GM19240 (cell line): ENCODE measurements around the gene LOXHD1.

Source experiments
- DNase-seq: peaks from one replicate; pipeline ENCODE4 v3.0.0; 2011; ENCODE audit warnings: low spot score; ENCODE audit not compliant: insufficient read length

The LOXHD1 gene

GRCh38 chr18:46550609-46551008, 106.4 kb downstream of the LOXHD1 start:
- DNase-seq: no peak

- DNase-seq: no peak
These were observed 109.5 kb downstream of the LOXHD1 start for GRCh38 chr18:46547520-46547919.

DNA sequence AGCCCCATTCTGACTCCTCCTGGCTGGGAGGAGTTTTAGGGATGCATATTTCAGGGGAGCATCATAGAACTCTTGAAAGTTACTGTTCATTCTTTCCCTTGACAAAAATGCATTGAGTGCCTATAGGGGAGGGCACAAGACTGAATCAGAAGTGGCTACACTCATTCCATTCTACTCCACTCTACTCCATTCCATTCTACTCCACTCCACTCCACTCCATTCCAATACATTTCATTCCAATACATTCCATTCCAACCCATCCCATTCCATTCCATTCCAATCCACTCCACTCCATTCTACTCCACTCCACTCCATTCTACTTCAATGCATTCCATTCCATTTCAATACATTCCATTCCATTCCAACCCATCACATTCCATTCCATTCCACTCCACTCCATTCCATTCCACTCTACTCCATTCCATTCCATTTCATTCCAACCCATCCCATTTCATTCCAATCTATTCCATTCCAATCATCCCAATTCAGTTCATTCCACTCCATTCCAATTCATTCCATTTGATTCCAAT, 110.8 kb downstream of the LOXHD1 start:
- DNase-seq: no peak

DNA sequence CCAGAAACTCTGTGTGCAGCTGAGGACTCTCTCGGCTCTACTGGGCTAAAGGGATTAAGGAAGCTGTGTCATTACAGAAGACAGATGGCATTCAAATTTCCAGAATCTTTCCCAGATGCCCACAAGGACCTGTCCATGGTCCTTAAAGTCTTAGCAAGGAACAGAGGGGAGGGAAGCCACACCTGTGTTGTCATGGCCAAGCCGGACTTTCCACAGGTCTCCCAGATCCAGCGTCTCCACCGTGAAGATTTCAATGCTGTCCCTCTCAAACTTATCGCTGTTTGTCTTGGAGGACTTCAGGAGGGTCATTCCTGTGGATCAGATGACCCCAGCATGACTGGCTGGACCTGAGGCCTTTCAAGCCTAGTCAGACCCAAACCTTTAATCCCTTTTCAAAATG, 114.5 kb downstream of the LOXHD1 start:
- no peak for DNase-seq

- no peak for DNase-seq
These were observed 115.3 kb downstream of the LOXHD1 start for GRCh38 chr18:46541626-46542189.

DNA sequence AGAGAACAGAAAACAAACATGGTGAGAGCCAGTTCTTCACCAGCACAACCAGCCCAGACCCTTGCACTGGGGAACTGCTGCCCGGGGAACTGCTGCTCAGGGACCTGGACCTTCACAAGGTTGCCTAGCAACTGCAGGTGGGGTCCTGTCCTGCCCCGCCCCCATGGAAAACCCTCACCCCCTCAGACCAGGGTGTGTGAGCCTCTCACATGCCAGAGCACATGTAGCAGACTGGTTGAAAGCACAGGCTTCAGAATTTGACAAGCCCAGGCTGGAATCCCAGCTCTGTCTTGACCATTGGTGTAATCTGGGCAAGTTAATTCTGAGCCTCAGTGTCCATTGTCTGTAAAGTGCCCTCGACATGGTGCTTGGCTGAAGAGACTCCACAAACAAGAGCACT, 118.6 kb downstream of the LOXHD1 start:
- DNase-seq: no peak

DNA sequence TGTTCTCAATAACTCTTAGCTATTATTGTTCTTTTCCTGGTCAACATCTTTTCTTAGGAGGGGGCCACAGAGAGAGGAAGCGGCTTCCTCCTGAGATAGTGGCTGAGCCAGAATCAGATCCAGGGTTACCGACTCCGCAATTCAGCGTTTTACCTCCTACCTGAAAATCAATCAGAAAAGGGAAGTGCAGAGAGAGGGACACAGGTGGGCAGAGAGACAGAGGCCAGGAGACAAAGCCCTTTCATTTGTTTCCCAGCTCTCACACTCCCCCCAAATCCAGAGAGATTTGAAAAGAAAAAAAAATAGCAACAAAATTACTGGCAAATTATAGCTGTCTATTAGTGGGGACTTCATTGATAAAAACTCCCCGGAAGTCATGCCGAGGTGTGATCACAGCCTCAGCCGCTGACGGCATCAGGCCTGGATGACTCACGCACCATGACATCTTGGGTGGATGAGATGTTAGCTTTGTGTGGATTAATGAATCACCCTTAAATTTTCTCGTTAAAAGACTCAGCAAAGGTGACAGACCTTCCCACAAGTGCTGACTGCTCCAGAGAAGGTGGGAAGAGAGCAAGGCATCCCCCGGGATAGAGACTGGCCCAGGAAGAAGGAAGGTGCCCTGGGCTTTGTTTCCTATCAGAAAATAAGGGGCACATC, 120.7 kb downstream of the LOXHD1 start:
- DNase-seq: no peak

DNA sequence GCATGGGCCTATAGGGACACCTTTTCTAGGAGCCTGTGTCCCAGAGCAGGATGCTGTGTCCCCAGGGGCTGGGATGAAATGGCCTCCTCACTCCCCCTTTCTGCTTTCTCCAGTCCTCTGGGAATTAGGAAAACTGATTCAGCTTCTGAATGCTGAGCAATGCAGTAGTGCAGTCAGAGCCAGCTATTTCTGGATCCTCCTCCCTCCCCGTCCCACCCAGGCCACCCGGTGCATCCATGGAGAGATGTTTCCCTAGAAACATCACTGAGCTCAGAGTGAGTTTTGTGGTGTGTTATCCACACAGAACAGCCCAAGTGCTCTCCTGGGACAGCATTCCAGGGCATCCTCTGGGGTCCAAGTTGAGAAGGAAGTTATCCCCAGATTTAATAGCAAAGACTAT, 125.5 kb downstream of the LOXHD1 start:
- DNase-seq: no peak

DNA sequence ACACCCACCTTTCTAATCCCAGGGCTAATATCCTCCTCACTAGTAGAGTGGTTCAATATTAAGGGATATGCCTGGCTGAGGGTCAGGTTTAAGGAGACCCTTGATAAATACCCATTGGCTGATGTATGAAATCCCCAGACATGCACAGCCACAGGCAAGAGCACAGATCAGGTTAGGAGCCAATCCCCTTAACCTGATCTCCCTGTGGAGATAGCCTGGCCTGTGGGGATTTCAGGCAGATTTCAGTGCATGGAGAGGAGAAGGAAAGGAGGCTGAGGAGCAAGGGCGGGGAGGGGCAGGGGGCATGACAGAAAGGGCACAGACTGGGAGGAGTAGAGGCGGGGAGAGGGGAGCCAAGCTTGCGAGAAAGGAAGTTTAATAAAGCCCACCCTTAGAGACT, 129.0 kb downstream of the LOXHD1 start:
- DNase-seq: no peak

DNA sequence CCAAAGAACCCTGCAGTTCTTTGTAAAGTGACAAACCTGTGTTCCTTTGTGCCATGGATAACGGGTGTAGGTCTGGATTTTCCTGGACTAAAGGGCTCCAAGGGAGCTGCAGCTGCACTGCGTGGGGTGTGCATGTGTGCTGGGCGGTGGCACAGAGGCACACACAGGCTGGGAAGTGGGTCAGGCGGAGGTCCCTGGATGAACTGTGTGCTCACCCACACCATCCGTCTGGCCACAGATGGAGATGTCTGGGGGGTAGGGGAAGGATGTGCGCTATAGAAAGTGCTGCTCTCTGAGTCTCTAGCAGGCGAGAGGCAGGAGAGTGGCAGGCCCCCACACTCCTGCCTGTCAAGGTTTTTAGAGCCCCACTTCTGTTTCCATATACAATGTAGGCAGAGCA, 137.2 kb downstream of the LOXHD1 start:
- no peak for DNase-seq

- DNase-seq: no peak
These were observed 138.6 kb downstream of the LOXHD1 start for GRCh38 chr18:46518438-46518837.

DNA sequence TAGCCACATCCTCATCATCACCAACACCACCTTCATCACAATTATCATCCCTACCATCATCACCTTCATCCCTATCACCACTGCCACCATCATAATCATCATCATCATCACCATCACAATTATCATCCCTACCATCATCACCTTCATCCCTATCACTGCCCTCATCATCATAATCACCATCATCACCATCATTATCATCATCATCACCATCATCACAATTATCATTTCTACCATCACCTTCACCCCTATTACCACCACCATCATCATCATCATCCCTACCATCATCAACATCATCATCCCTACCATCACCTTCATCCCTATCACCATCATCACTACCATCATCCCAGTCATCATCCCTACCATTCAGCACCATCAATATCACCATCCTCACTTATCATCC, 140.5 kb downstream of the LOXHD1 start:
- DNase-seq: no peak

DNA sequence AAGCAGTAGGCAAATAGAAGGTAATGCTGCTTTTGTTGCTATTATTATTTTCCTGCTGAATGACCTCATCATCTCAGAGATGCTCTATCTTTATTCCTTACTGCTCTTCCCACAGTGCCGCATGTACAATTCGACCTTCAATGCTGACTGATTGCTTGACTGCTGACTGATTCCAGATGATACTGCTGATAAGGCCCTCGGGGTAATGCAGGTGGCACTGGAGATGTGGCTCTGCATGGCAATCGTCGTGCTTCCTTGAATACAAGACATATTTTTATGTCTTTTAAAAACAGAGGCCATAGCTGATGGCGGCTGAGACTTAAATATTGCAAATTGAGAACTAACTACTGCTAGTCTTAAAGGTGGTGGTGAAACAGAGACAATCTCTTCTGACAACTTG, 146.6 kb downstream of the LOXHD1 start:
- no peak for DNase-seq

- DNase-seq: no peak
These were observed 147.5 kb downstream of the LOXHD1 start for GRCh38 chr18:46509530-46509929.

- DNase-seq: no peak
These were observed 149.9 kb downstream of the LOXHD1 start for GRCh38 chr18:46506974-46507586.

GRCh38 chr18:46502444-46502843, 154.6 kb downstream of the LOXHD1 start:
- DNase-seq: no peak

DNA sequence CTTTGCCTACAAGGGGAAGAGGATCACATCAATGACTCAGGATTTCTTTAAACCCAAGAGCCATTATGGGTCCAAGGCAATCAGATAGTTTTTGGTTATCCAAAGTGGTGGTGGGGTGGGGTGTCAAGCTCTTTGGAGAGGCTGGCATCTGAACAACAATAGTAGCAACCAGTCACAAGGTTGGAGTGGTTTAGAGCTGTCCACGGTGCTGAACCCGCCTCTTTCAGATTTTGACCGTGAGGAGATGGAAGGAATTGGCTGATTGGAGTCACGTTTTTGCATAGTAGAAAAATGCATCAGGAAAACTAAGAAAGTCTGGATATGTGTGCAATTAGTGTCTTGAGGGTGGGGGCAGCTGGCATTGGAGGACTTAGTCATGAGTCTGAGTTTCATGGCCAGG, 159.9 kb downstream of the LOXHD1 start:
- no peak for DNase-seq

GRCh38 chr18:46488471-46489213, 168.4 kb downstream of the LOXHD1 start:
- DNase-seq: no peak

- DNase-seq: no peak
These were observed 171.3 kb downstream of the LOXHD1 start for GRCh38 chr18:46485675-46486194.

DNA sequence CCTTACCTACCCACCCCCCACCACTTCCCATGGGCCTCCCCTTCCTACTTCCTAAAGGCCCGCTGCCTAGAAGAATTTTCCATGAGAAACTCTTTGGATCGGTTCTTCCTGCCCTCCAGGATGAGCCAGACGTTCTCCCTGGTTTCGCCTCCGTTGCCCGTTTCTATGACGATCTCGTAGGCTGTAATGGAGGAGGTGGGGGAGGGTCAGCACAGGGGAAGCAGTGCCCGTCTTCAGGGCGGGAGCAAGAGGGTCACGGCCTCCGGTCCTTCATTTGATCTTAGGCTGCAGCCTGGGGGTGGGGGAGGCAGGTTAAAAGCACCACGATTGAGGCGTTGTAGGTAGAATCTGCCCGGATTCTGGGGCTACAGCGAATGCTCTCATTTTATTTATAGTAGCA, 172.0 kb downstream of the LOXHD1 start:
- no peak for DNase-seq

DNA sequence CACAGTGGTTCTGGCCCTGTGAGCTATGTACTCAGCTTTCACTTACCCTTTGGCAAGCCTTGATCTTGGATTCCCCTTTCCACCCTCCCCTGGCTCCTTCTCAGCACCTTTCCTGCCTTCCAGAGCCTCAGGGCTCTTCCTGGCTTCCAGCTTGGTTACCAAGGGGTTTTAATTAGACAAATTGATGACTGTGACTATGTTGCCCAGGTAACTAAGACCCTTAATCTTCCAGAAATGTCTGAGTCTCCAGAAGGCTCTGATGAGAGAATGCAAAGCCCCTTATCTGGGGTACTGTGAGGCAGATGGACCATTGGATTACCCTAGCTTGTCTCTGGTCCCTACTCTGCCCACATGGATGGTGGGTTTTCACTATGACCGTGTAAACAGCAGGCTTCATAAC, 174.2 kb downstream of the LOXHD1 start:
- DNase-seq: no peak

- no peak for DNase-seq
These were observed 175.2 kb downstream of the LOXHD1 start for GRCh38 chr18:46481847-46482245.
